CD4-positive, alpha-beta T cell treated with Interferon gamma for 1 hour (primary cell): ENCODE measurements around the gene POF1B.
"Not testable (repeated sequence)": the region's sequence is repeated elsewhere in the genome, so short reads cannot be mapped to it uniquely, and the experiment has no call there.

ENCODE experiments used
- DNase-seq: peaks from one replicate; pipeline ENCODE4 v3.0.0-alpha.2; 2020

The POF1B gene

GRCh38 chrX:85379174-85379907, at the start of gene POF1B:
Gene POF1B, minus strand, starts transcription at chrX:85379665. Its CDS starts 211 bp downstream, at chrX:85379454.
- DNase-seq, result no peak

- no peak for DNase-seq
These were observed 49.6 kb upstream of the POF1B start for GRCh38 chrX:85429066-85429465.

GRCh38 chrX:85419293-85419692, 39.8 kb upstream of the POF1B start:
- no peak for DNase-seq

GRCh38 chrX:85391878-85392238, 12.4 kb upstream of the POF1B start:
- DNase-seq, result no peak

- no peak for DNase-seq
These were observed 11.9 kb upstream of the POF1B start for GRCh38 chrX:85391185-85391877.

- DNase-seq, result no peak
These were observed 2.1 kb upstream of the POF1B start for GRCh38 chrX:85381602-85382001.

- no peak for DNase-seq
These were observed 1.0 kb downstream of the POF1B start for GRCh38 chrX:85378461-85378860.

DNA sequence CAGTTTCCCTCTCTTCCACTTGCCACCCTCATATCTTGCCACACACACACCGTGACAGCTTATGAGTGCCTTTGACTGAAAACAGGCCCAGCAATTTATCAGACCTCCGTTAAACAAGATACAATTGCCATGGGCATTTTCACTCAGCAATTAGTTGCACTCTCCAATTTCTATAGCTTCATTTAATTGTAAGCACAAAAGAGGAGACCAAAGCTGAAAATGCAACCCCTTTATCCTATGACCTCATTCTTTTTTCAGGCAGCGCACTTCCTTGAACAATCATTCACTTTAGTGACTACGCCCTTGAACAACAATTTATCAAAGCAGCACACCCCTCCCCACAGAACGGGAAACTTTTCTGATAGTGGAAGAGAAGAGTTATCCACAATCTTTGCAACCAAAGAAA, 4.1 kb downstream of the POF1B start:
- DNase-seq, result no peak

DNA sequence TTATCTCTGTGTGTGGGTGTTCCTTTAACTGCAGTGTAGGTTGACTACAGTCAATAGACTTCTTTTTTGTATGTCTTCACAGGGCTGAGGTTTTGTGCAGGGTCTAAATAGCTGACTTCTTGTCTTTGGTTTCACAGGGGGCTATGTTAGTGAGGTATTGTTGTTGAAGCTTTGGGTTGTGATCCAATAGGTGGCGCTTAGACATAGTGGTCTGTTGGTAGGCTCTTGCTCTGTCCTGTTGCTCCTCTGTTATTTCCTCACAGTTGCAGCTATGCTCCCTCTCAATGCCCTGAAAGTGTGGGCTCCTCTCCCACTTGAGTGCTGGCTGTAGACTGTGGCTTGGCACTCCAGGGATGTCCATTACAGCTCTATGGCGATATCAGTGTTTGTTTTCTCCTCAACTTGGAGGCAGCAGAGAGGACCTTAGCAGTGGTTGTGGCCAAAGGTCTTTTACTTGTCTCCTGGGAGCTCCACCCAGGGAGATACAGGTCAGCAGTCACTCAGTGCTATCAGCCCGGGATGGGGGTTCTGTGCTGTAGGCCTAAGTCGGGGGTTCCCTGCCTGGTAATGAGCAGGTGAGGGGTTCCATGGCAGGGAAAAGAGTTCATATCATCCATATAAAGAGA, 14.0 kb downstream of the POF1B start:
- DNase-seq, result no peak

GRCh38 chrX:85359051-85359450, 20.4 kb downstream of the POF1B start:
- no peak for DNase-seq

- DNase-seq, result no peak
These were observed 33.9 kb downstream of the POF1B start for GRCh38 chrX:85345523-85345922.

GRCh38 chrX:85327060-85327333, 52.5 kb downstream of the POF1B start:
- DNase-seq, result no peak

- no peak for DNase-seq
These were observed 53.0 kb downstream of the POF1B start for GRCh38 chrX:85326234-85327059.

DNA sequence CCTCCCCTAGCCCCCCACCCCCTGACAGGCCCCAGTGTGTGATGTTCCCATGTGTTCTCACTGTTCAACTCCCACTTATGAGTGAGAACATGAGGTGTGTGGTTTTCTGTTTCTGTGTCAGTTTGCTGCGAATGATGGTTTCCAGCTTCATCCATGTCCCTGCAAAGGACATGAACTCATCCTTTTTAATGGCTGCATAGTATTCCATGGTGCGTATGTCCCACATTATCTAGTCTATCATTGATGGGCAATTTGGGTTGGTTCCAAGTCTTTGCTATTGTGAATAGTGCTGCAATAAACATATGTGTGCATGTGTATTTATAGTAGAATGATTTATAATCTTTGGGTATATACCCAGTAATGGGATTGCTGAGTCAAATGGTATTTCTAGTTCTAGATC, 68.1 kb downstream of the POF1B start:
- DNase-seq, result not testable (repeated sequence)

DNA sequence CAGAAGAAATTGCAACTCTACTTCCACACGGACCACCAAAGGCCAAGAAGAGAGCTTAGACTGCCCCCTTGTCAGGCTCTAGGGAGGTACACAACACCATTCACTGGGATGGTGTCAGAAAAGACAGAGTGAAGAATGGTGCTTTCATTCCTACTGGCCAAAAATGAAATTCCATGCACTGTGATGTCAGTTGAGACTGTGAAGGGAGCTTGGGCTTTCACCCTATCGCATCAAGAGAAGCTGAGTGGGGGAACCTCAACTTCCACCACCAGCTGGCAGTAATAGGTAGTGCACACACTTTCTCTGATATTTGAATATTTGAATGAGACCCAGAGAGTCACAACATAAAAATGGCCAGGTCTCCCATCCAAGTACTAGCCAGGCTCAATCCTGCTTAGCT, 69.7 kb downstream of the POF1B start:
- no peak for DNase-seq

DNA sequence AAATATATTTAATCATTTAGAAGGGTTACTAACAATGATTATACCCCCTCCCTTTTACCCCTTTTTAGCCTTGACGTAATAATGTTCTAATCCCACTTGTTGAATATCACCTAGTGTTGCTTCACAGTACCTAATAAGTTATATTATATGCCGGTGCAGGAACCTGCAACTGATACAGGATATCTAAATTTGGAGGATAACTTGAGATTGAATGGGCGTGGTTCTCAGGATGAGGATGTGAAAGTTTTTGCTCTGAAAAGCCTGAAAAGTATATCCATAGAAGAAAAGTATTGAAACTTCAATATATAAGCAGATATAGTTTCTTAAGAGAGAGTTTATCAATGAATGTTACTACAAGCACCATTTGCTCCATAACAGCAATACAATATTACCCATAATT, 75.9 kb downstream of the POF1B start:
- no peak for DNase-seq

GRCh38 chrX:85288992-85289723, 90.3 kb downstream of the POF1B start:
- no peak for DNase-seq

DNA sequence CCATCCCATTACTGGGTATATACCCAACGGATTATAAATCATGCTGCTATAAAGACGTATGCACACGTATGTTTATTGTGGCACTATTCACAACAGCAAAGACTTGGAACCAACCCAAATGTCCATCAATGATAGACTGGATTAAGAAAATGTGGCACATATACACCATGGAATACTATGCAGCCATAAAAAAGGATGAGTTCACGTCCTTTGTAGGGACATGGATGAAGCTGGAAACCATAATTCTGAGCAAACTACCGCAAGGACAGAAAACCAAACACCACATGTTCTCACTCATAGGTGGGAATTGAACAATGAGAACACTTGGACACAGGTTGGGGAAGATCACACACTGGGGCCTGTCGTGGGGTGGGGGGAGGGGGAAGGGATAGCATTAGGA, 94.2 kb downstream of the POF1B start:
- DNase-seq, result not testable (repeated sequence)

GRCh38 chrX:85244450-85245211, 134.8 kb downstream of the POF1B start:
- no peak for DNase-seq

DNA sequence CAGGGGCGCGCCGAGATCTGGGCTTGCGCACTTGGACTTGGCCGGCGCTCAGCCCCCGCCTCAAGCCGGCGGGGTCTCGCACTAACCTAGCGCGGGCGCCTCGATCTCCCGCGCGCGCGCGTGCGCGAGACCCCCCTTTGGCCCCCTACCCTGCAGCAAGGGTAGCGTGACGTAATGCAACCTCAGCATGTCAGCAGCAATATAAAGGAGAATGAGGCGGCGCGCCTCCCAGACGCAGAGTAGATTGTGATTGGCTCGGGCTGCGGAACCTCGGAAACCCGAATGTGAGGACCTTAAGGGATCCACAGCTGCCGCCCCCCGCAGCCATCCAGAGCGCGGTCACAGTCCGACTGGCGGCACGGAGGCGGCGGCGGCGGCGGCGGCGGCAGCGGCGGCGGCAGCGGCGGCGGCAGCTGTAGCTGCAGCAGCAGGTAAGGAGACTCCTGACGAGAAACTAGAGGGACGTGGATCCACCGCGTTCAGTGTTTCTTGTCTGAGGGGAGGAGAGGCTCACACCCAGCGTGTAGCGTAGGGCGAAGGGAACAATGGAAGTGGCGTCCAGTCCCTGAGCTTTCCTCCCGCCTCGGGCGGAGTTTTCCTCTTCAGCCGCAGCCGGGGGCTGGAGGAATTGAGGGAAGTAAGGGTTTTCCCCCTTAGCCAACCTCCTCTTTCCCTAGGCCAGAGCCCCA, 135.6 kb downstream of the POF1B start, which contains the start of the genes SATL1 and ZNF711:
TSS of gene SATL1 (minus strand) at position 19 of the 689 bp plus-strand sequence. CDS start 134,811 bp downstream, outside the sequence.
TSS of gene ZNF711 (plus strand) at position 231 of the 689 bp plus-strand sequence. CDS start 3,582 bp downstream, outside the sequence.
- DNase-seq, result peak; percentile 46

DNA sequence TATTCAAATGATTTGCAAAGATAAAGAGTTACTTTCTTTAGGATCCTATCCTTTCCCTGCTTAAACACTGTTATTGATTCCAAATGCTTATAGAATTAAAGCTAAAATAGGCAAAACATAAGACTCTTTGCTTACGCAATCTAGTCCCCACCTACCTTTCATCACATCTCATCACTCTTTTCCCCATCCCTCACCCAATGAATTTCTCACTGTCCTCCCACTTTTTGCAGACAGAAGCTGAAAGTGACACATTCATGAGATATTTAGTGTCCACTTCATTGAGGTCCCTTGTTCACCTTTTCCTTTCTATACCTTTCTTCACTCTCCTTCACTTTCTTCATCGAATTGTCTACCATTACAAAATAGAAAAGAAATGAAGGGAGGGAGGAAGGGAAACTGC, 136.3 kb downstream of the POF1B start:
- no peak for DNase-seq
